Neural progenitor cell (in vitro differentiated cells): ENCODE measurements around the gene LRRC74B.

Source experiments
- EZH2 ChIP-seq: fragments of 200-600 bp; sonication (generic); IDR thresholded peaks from 2 replicates; pipeline ENCODE4 v1.6.1; 2017; ENCODE audit warnings: antibody characterized with exemption, mild to moderate bottlenecking, moderate library complexity
- TF ChIP-seq, protein P1 (sequence below): fragments of 200-600 bp; sonication (generic); IDR thresholded peaks from 2 replicates; pipeline ENCODE4 v1.5.1; 2017; ENCODE audit warnings: antibody characterized with exemption, mild to moderate bottlenecking

DNA sequence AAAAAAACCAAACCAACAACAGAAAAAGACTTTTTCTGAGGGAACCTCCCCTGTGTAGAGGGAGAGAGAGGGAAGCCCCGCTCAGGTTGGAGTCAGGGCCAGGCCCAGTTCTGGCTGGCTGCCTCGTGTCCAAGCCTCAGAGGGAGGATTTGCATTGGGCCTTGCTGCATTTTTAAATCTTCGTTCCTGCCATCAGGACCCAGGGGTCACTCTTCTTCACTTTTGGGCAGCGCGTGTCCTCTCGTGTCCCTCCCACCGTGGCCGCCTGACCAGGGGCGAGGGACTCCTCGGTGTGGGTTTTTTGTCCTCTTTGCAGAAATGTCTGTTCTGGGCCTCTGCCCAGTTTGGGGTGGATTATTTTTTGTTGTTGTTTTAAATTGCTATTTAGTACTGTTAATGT is 57.9 kb downstream of the LRRC74B start:
- TF ChIP-seq, protein P1, sequence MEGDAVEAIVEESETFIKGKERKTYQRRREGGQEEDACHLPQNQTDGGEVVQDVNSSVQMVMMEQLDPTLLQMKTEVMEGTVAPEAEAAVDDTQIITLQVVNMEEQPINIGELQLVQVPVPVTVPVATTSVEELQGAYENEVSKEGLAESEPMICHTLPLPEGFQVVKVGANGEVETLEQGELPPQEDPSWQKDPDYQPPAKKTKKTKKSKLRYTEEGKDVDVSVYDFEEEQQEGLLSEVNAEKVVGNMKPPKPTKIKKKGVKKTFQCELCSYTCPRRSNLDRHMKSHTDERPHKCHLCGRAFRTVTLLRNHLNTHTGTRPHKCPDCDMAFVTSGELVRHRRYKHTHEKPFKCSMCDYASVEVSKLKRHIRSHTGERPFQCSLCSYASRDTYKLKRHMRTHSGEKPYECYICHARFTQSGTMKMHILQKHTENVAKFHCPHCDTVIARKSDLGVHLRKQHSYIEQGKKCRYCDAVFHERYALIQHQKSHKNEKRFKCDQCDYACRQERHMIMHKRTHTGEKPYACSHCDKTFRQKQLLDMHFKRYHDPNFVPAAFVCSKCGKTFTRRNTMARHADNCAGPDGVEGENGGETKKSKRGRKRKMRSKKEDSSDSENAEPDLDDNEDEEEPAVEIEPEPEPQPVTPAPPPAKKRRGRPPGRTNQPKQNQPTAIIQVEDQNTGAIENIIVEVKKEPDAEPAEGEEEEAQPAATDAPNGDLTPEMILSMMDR, result no peak
- no peak for TF ChIP-seq EZH2
